ENCODE results near the gene PCBD2.

Gene PCBD2

DNA sequence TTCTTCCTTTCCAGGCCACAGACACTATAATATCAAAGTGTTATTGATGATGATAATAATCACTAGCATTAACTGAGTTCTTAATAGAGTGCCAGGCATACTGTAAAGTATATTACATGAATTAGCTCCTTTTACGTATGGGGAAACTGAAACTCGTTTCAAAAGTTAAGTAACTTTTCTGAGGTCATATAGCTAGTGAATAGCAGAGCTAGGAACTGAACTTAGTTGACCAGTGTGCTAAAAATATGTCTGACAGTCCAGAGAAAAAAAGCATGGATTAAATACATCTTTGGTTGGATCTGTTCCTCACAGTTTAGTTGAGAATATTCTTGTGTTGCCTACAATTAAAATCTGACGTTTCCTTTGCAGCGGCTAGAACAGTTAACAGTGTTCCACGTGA, 44.4 kb downstream of the PCBD2 start:
- TF ChIP-seq, protein P1, sequence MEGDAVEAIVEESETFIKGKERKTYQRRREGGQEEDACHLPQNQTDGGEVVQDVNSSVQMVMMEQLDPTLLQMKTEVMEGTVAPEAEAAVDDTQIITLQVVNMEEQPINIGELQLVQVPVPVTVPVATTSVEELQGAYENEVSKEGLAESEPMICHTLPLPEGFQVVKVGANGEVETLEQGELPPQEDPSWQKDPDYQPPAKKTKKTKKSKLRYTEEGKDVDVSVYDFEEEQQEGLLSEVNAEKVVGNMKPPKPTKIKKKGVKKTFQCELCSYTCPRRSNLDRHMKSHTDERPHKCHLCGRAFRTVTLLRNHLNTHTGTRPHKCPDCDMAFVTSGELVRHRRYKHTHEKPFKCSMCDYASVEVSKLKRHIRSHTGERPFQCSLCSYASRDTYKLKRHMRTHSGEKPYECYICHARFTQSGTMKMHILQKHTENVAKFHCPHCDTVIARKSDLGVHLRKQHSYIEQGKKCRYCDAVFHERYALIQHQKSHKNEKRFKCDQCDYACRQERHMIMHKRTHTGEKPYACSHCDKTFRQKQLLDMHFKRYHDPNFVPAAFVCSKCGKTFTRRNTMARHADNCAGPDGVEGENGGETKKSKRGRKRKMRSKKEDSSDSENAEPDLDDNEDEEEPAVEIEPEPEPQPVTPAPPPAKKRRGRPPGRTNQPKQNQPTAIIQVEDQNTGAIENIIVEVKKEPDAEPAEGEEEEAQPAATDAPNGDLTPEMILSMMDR (IDR thresholded peaks at IDR 0.05) = no peak
- intact Hi-C loops (cut with DNase I; ENCODE audit: low total_unique reads) = no loop called here
- Histone ChIP-seq H3K27me3 (no peaks in the 10 kb centered on the region), H3K36me3 (no peaks in the 10 kb centered on the region), H3K4me3 (no peak overlapping the region), H3K4me1 (peaks cover 0 to 8% (median 4%) of the 10 kb centered on the region in 4 donors), H3K27ac (peak overlapping the region in 1 of 2 donors; percentile 9), H3K9me3 (no peaks in the 10 kb centered on the region)
- DNase-seq = no peak

DNA sequence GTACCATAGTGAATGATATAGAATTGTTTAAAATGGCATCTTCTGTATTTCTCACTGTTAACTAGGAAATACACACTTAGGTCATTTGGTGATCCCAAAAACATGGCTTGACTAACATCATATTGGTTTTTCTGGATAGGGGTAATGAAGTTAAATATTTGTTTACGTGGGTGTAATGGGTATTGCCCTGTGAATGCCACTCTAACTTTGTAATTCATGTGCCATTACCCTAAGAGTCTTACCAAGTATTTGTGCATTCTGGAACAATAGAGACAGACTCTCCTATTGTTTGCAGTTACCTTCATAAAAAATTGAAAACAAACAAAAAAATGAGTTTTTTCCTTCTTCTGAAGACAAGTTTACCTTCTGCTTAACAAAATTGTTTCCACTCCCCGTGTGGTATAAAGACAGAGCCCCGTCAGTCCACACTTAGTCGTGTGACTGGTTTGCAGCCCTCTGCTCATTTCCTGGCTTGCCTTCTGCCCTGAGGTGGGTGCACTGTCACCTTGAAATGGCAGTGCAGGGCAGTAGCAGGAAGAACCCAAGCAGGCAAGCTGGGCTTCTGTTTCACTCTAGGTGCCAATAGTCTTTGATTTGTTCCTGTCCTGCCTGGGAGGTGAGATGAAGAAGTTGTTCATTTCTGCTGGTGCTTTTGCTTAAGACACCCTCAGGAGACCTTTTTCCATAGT, 53.1 kb downstream of the PCBD2 start:
- no peaks in the 10 kb centered on the region for H3K4me1 ChIP-seq
- H3K27me3 ChIP-seq = no peaks in the 10 kb centered on the region
- intact Hi-C loops (cut with DNase I; ENCODE audit: low total_unique reads) = no loop called here
- TF ChIP-seq, protein P1 (IDR thresholded peaks at IDR 0.05) = no peak
- no peak for DNase-seq
- no peak overlapping the region for H3K4me3 ChIP-seq
- no peak overlapping the region for H3K27ac ChIP-seq
- H3K9me3 ChIP-seq = no peaks in the 10 kb centered on the region
- peaks cover 8 to 18% (median 11%) of the 10 kb centered on the region in 3 donors for H3K36me3 ChIP-seq

DNA sequence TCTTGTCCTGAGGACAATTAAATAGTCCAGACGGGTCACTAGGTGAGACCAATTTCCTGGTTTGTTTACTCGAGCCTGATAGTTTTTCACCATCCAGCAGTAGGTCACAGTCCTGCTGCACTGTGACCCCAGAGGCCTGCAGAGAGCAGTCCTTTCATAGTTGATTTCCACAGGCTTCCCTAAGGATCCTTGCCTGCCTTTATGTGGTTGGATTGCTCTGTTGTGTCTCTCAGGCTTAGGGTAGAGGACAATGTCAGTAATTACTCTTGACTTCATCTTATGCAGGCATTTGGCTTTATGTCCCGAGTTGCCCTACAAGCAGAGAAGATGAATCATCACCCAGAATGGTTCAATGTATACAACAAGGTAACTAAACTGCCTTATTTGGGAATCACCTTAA, 53.8 kb downstream of the PCBD2 start:
- Histone ChIP-seq H3K27ac (no peak overlapping the region), H3K36me3 (peaks cover 8 to 18% (median 11%) of the 10 kb centered on the region in 3 donors), H3K9me3 (no peaks in the 10 kb centered on the region), H3K27me3 (no peaks in the 10 kb centered on the region), H3K4me3 (no peak overlapping the region), H3K4me1 (no peaks in the 10 kb centered on the region)
- no peak for DNase-seq
- TF ChIP-seq, protein P1 (IDR thresholded peaks at IDR 0.05) = no peak
- intact Hi-C loops (cut with DNase I; ENCODE audit: low total_unique reads) = no loop called here

DNA sequence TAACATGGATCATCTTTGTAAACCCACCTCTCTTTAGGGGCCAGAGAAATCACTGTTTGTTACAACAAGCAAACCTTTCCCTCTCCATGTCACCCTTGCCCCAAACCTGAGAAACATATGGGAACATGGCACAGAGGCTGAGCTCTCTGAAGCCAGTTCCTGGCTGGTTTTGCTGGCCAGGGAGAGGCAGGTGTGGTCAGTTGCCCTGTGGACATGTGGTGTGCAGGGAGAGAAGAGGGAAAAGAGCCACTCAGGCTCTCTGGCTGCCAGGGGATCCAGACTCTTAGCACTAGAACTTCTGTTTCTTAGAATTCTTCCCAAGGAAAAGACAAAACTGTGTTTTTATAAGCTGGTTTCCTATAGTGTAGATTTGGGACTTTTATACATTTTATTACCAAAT, 58.2 kb downstream of the PCBD2 start:
- intact Hi-C loops (cut with DNase I; ENCODE audit: low total_unique reads) = no loop called here
- no peak for DNase-seq
- no peak overlapping the region for H3K4me3 ChIP-seq
- peaks cover 8 to 36% (median 11%) of the 10 kb centered on the region in 3 donors for H3K36me3 ChIP-seq
- no peak overlapping the region for H3K27ac ChIP-seq
- no peaks in the 10 kb centered on the region for H3K9me3 ChIP-seq
- TF ChIP-seq, protein P1 (IDR thresholded peaks at IDR 0.05) = no peak
- H3K4me1 ChIP-seq = no peaks in the 10 kb centered on the region
- H3K27me3 ChIP-seq = no peaks in the 10 kb centered on the region

DNA sequence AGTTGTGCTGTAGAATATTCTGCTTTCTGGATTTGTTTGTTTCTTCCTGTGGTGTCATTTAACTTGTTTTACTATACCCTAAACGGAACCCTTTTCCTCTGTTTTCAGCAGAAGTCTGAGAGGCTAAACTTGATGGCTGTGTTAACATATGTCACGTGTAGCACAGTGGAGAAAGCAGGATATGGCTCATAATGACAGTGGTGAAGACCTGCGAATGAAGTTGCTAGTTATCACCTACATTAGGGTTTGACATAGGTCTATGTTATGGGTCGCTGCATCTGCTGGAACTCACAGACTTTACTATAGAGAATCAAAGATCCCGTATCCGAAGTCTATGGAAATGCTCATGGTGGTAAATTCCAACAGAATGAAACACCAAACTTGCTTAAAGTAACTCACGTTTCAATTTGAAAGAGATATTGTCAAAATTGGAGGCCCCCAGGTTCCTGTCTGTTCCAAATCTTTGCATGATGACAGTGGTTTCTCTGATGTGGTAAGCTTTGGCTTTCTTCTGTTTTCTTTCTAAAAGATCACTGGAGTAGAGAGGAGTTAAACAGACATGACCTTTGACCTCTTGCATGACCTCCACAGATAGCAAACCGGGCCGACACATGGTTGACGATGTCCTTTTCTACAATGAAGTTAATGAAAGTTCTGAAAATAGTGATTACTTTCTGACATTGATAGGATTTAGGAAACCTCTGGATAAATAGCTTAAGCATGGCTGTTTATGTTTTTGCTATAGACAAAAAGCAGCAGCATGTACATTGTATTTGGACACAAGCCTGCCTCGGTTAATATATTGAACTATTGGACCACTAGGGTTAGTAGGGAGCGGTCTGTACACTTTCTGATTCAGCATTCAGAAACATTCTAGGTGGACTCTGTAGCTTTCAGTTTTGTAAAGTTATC, 59.7 kb downstream of the PCBD2 start:
- H3K27ac ChIP-seq = no peak overlapping the region

More for the DNA sequence above, 59.7 kb downstream of the PCBD2 start:
- Histone ChIP-seq H3K9me3 (no peaks in the 10 kb centered on the region), H3K4me1 (no peaks in the 10 kb centered on the region), H3K36me3 (peaks cover 8 to 36% (median 11%) of the 10 kb centered on the region in 3 donors), H3K4me3 (no peak overlapping the region), H3K27me3 (no peaks in the 10 kb centered on the region)
- intact Hi-C loops (cut with DNase I; ENCODE audit: low total_unique reads) = no loop called here
- DNase-seq = no peak
- TF ChIP-seq, protein P1 (IDR thresholded peaks at IDR 0.05) = no peak

Measured in tibial artery (tissue), 4 donors.